Activated CD8-positive, alpha-beta memory T cell treated with anti-CD3 and anti-CD28 coated beads, Interleukin-2, amount 10 ng/mL, durations not matched to agents 7 days and 5 days (primary cell): ENCODE results near the gene ANXA8. TPM values are rescaled to one million over a fixed set of nuclear protein-coding genes. Genes with fewer than 3 reads are reported as not detected.
A peak's percentile ranks its signal among the peaks of the same experiment; 100 is the strongest.
"Not testable (repeated sequence)": the region's sequence is repeated elsewhere in the genome, so short reads cannot be mapped to it uniquely, and the experiment has no call there.

Experiments used
- ATAC-seq: fragments of 150-1000 bp; cut with Tn5 transposase; one replicate; pipeline ENCODE4 v1.10.0; 2021; ENCODE audit warnings: moderate library complexity
- CTCF ChIA-PET: fragments of 350-600 bp; sonication (Branson Sonifier 250); formaldehyde crosslinking; loops from one replicate; lab custom pipeline; 2021; ENCODE audit warnings: antibody characterized with exemption; lab: Charles Lee
- DNase-seq: peaks from one replicate; pipeline ENCODE4 v3.0.0-alpha.2; 2020
- H3K27ac Mint-ChIP-seq: one replicate; pipeline ENCODE4 v1.8.0; 2021; ENCODE audit warnings: mild to moderate bottlenecking, mixed read lengths
- H3K27me3 Mint-ChIP-seq: one replicate; pipeline ENCODE4 v1.8.0; 2021; ENCODE audit warnings: mixed read lengths
- H3K36me3 Mint-ChIP-seq: one replicate; pipeline ENCODE4 v1.8.0; 2021; ENCODE audit warnings: mild to moderate bottlenecking, mixed read lengths
- H3K4me1 Mint-ChIP-seq: one replicate; pipeline ENCODE4 v1.8.0; 2021; ENCODE audit warnings: mixed read lengths
- H3K4me3 Mint-ChIP-seq: one replicate; pipeline ENCODE4 v1.8.0; 2021; ENCODE audit warnings: mild to moderate bottlenecking, moderate library complexity, mixed read lengths
- H3K9me3 Mint-ChIP-seq: one replicate; pipeline ENCODE4 v1.8.0; 2022; ENCODE audit warnings: low read depth, mixed read lengths
- total RNA-seq, 2 experiments: library from RNA; stranded (reverse); gene quantifications; one replicate each; pipeline ENCODE4 v1.2.3, GENCODE V29; 2021

The ANXA8 gene
- total RNA-seq, 2 experiments from 2014 or later: 0.23 to 1.3 TPM

DNA sequence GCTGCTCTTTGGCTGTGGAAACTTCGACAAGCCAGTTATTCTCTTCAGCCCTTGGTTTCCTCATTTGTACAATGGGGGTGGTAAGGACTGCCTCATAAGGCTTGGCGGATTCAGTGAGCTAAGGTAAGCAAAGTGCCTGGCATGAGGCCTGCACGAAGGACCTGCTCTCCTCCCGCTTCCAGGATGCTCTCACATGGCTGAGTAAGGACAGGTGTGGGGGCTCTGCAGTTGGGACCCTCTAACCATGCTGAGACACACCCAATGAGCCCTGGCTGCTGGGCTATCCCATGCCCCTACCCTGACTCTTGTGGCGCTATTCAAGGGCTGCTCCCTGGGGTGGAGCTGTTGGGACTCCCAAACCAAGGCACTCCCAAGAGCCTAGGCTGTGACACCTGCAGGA lies 8.8 kb downstream of the ANXA8 start:
- H3K4me1 Mint-ChIP-seq, H3K27me3 Mint-ChIP-seq, ATAC-seq, H3K9me3 Mint-ChIP-seq, DNase-seq, H3K4me3 Mint-ChIP-seq, H3K27ac Mint-ChIP-seq, CTCF ChIA-PET, H3K36me3 Mint-ChIP-seq: not testable (repeated sequence)

DNA sequence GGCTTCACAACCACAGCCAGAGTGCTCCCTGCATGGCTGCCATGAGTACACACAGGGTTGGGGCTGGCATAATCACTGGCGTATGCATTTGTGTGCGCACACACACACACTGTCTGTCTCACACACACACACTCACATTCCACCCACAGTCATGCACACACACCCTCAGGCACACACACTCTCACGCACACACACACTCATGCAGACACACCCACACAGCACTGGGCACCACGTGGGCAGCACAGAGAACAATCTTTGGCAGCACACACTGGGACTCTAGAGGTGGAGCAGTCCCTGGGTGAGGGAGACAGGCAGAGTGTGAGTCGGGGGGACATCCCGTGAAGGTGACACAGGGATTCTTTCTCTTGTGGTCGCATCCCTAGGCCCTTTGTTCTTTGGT lies 10.4 kb downstream of the ANXA8 start:
- H3K4me1 Mint-ChIP-seq, CTCF ChIA-PET, H3K36me3 Mint-ChIP-seq, H3K27ac Mint-ChIP-seq, H3K9me3 Mint-ChIP-seq, ATAC-seq, H3K4me3 Mint-ChIP-seq, H3K27me3 Mint-ChIP-seq, DNase-seq: not testable (repeated sequence)

DNA sequence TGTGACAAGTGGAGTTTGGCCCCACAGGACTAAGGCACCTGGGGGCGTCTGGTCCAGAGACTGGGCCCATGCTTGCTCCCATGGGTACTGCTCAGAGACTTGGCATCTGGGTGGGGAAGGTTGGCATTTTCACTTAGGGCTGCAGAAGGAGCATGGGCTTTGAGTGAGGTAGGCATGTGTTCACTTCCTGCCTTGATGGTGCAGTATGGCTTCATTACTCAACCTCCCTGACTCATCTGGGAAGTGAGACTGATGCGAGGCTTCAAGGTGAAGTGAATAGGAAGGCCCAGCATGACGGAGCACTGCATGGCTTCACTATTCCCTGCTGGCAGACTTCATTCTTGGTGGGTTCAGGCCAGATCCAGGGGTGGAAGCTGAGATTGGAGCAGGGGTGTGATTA lies 11.3 kb downstream of the ANXA8 start:
- H3K27me3 Mint-ChIP-seq, H3K9me3 Mint-ChIP-seq, H3K4me3 Mint-ChIP-seq, DNase-seq, H3K4me1 Mint-ChIP-seq, CTCF ChIA-PET, H3K36me3 Mint-ChIP-seq, H3K27ac Mint-ChIP-seq: not testable (repeated sequence)
- ATAC-seq: peak; percentile 95

DNA sequence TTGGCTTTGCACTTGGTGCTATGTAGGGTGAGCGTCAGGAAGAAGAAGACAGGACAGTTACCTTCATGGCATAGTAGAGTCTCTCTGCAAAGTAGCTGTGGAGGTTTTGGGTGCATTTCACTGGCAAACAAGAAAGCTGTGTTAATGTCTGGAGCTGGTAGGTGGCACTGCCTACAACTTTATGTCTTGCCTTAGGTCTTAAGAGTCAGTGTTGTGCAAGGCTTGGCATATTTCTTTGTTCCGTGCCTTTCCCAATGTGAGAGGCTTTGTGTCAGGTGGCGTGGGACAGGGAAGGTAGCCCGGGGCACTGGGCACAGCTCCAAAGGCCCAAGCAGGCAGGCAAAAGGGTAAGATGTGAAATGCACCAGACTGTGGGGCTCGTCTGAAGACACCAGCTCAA lies 11.8 kb downstream of the ANXA8 start:
- H3K4me3 Mint-ChIP-seq, CTCF ChIA-PET, H3K4me1 Mint-ChIP-seq, ATAC-seq, DNase-seq, H3K27me3 Mint-ChIP-seq, H3K27ac Mint-ChIP-seq, H3K36me3 Mint-ChIP-seq, H3K9me3 Mint-ChIP-seq: not testable (repeated sequence)

DNA sequence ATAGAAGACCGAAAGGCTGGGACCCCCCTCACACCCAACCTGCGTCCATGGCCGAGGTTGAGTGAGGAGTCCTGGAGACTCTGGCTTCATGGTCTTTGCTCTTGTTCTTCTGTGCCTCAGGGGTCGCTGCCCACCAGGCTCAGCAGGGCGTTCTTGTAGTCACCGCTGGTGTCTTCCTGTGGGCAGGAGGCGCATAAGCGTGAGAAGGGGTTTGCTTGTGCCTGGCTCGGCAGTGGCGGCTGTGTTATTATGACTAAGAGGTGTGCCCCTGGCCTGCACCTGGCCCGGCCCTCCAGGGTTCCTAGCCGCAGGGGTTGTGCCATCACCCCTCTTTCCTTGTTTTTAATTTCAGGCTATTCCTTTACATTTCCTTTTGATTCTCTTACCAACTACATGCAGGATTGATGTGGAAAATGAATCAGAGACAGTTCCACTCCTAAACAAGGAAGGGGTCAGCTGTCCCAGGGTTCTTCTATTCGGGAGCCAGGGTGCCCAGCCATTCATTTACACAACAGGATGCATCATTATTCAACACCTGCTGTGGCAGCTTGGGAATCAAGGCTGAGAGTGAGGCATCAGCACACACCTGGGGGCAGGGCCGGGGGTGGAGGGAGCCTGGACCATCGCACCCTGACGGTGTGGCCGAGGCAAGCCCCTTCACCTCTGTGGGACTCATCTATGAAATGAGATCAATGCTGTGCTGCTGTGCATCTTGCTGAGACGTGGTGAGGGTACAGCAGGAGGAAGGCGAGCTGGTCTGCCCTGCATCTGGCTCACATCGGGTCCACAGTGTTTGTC lies 15.0 kb downstream of the ANXA8 start:
- H3K27ac Mint-ChIP-seq, ATAC-seq, H3K4me1 Mint-ChIP-seq, H3K4me3 Mint-ChIP-seq, CTCF ChIA-PET, H3K27me3 Mint-ChIP-seq, H3K36me3 Mint-ChIP-seq, H3K9me3 Mint-ChIP-seq: not testable (repeated sequence)
- DNase-seq: peak; percentile 29

DNA sequence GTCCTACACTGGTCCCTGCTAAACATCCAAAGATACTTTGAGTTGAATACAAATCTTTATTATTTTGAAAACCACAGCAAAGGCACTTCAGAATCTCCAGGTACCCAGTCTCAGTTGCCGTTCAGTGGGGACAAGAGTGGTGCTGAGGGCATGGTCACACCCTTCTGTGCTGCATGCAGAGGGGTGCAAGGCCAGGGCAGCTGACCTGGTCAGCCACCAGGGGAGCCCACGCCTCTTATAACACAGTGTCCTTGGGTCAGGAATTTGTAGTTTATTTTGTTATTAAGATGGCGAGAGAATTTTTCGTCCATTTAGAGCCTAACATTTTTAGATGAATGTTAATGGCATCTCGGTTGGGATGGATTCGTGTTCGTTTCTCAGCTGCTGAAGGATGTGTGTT lies 16.0 kb downstream of the ANXA8 start:
- DNase-seq, H3K4me3 Mint-ChIP-seq, H3K4me1 Mint-ChIP-seq, H3K36me3 Mint-ChIP-seq, CTCF ChIA-PET, H3K27ac Mint-ChIP-seq, H3K27me3 Mint-ChIP-seq, ATAC-seq, H3K9me3 Mint-ChIP-seq: not testable (repeated sequence)

DNA sequence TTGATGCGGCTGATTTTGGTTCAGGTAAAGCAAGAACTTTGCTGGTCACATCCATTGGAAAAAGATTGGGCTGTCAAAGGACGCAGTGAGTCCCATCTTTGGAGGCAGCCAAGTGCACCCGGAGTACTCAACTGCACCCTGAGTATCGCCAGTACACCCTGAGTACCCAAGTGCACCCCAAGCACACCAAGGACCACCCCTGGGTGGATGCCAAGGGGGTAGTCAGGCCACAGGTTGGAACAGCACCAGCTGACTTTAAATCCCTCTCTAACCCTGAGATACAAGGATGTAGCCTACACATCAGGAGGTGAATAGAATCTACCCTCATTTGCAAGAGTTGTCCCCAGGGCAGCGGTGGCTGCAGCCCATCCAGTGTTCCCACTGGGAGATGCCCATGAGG lies 16.5 kb downstream of the ANXA8 start:
- H3K4me1 Mint-ChIP-seq, H3K36me3 Mint-ChIP-seq, H3K27me3 Mint-ChIP-seq, H3K9me3 Mint-ChIP-seq, H3K4me3 Mint-ChIP-seq, ATAC-seq, CTCF ChIA-PET, H3K27ac Mint-ChIP-seq: not testable (repeated sequence)
- DNase-seq: peak; percentile 30

DNA sequence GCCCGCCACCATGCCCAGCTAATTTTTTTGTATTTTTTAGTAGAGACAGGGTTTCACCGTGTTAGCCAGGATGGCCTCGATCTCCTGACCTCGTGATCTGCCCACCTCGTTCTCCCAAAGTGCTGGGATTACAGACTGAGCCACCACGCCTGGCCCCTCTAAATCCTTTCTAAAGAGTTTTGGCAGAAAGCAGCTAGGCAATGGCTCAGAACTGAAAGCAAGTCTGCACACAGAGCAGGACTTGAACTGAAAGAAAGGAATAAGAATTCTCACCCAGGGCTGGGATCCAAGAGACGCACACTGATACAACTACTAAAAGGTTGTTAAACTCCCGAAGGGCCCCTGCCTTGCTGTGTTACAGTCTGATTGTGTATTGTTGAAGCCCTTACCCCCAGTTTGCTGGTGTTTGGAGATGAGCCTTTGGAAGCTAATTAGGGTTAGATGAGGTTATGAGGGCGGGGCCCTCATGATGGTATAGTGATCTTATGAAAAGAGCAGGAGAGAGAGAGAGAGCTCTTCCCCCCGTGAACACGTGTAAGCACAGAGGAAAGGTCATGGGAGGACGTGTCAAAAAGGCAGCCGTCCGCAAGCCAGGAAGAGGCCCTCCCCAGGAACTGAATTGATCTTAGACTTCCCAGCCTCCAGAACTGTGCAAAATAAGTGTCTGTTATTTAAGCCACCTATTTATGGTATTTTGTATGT lies 18.5 kb downstream of the ANXA8 start:
- H3K4me1 Mint-ChIP-seq, H3K27ac Mint-ChIP-seq, CTCF ChIA-PET, DNase-seq, H3K27me3 Mint-ChIP-seq, H3K36me3 Mint-ChIP-seq, H3K4me3 Mint-ChIP-seq, ATAC-seq, H3K9me3 Mint-ChIP-seq: not testable (repeated sequence)

DNA sequence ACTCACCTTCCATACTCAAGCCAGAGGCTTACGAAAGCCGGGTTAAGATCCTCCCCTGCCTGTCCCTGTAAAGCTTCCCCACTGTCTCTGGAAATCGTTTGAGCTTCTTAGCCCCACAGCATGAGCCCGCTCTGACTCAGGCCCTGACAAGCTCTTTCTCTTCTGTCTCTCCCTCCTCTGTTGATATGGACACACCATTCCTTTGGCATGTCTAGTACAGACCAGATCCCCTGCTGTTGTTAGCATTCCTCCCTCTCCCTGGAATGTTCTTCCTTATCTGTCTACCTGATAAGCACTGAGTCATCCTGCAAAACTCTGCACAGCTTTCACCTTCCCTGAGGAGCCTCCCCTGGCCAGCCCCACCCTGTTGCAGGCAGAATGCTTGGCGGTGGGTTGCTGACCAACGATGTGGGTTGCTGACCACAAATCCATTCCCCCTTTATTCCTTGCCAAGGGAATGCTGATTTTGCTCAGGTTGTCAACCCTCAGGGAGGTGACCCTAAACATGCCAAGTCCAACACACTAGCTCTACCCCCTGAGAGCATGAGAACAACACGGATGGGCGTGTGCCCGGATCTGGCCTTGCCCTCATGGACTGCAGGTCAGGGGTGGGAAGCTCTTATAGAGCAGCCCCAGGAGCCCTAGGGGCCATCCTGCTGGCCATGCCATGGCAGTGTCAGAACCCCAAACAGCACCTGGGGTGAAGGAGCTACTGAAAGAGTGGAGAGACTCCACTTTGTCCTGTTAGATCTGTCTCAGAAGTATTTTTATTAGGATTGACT lies 21.1 kb downstream of the ANXA8 start:
- H3K4me3 Mint-ChIP-seq, DNase-seq, CTCF ChIA-PET, H3K27ac Mint-ChIP-seq, H3K9me3 Mint-ChIP-seq, H3K36me3 Mint-ChIP-seq, H3K4me1 Mint-ChIP-seq, ATAC-seq: not testable (repeated sequence)
- peaks cover 12% of the 10 kb centered on the region for H3K27me3 Mint-ChIP-seq

DNA sequence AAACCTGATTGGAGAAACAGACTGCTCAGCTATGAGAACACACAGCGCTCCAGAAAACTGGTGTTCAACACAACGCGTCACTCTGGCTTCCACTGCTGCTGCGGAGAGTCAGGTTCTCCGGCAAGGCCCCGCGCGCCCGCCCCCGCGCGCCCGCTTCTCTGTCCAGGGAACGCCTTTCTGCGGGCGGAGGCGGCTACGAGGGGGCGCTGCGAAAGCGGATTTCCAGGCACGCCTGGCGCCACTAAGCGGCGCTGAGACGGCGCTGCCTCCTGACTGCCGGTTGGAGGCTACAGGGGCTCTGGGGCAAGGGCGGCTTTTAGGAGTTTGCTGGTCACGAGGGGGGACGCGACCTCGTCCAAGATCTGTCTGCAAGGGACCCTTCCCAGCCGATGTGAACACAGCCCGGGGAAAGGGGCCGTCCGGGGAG lies 22.6 kb downstream of the ANXA8 start:
- peak; percentile 88 for ATAC-seq

DNA sequence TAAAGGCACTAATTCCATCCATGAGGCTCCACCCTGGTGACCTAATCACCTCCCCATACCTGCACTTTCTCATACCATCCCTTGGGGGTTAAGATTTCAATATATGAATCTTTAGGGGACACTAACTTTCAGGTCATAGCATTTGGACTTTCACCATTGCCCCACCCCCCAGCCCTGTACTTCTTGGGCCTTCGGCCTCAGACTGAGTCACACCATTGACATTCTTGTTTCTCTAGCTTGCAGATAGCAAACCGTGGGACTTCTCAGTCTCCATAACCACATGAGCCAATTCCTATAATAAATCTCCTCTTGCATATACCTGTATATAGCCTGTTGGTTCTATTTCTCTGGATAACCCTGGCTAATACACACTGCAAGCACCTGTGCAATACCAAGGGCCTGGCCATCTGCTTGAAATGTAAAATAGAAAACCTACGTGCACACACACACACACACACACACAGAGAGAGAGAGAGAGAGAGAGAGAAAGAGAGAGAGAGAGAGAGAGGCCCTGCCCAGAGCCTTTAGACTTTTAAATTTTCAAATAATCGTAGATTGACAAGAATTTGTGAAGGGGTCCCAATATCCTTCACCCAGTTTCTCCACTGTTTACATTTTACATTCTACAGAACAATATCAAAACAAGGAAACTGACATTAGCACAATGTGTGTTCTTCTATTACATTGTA lies 25.3 kb downstream of the ANXA8 start:
- no peaks in the 10 kb centered on the region for H3K9me3 Mint-ChIP-seq
- ATAC-seq (no peak), DNase-seq (no peak)
- CTCF ChIA-PET: no interaction called here
- peaks cover 2% of the 10 kb centered on the region for H3K4me1 Mint-ChIP-seq
- no peak overlapping the region for H3K4me3 Mint-ChIP-seq
- no peak overlapping the region for H3K27ac Mint-ChIP-seq
- peaks cover 30% of the 10 kb centered on the region for H3K27me3 Mint-ChIP-seq
- no peaks in the 10 kb centered on the region for H3K36me3 Mint-ChIP-seq

More for the DNA sequence above, 22.6 kb downstream of the ANXA8 start:
- H3K4me1 Mint-ChIP-seq, CTCF ChIA-PET, H3K9me3 Mint-ChIP-seq, H3K4me3 Mint-ChIP-seq, H3K36me3 Mint-ChIP-seq, H3K27ac Mint-ChIP-seq: not testable (repeated sequence)
- H3K27me3 Mint-ChIP-seq: peaks cover 19% of the 10 kb centered on the region
- DNase-seq: peak; percentile 38

DNA sequence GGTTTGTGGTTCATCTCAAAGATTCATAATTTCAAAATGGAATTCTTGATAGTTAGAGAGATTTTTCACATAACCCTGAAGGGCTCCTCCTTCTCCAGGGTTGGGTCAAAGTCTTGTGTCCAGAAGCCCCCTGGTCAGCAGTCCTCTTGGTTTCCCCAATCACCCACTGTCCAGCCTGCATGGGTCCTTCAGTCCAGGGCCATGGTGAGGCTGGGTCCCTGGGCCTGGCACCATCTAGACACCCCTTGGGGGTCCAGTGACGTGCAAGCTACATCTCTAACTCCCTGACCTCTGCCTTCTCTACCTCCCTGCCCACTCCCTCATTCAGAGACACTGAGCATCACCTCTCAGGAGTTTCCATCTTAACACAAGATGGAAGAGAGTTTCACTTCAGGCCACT lies 26.1 kb downstream of the ANXA8 start:
- CTCF ChIA-PET: no interaction called here
- H3K4me3 Mint-ChIP-seq: no peak overlapping the region
- H3K9me3 Mint-ChIP-seq: no peaks in the 10 kb centered on the region
- no peak overlapping the region for H3K27ac Mint-ChIP-seq
- H3K4me1 Mint-ChIP-seq: peaks cover 2% of the 10 kb centered on the region
- H3K27me3 Mint-ChIP-seq: peaks cover 33% of the 10 kb centered on the region
- no peaks in the 10 kb centered on the region for H3K36me3 Mint-ChIP-seq
- peak; percentile 25 for DNase-seq
- ATAC-seq: no peak

DNA sequence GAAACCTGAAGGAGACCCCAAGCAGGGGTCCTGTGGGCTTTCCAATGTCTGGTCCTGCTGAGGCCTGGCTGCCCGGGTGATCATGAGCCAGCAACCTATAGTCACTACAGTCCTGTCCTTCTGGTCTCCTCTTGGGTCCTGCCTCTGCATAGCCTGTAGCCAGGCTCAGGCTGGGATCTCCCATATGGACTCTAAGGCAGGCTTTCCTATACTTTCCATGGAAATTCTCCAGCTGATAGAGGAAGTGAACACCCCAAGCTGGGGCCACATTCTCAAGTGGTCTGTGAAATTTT lies 26.4 kb downstream of the ANXA8 start:
- H3K9me3 Mint-ChIP-seq: no peaks in the 10 kb centered on the region
- no peak overlapping the region for H3K27ac Mint-ChIP-seq
- DNase-seq: peak; percentile 12
- peaks cover 2% of the 10 kb centered on the region for H3K4me1 Mint-ChIP-seq
- no peak for ATAC-seq
- H3K4me3 Mint-ChIP-seq: no peak overlapping the region
- peaks cover 33% of the 10 kb centered on the region for H3K27me3 Mint-ChIP-seq
- CTCF ChIA-PET: no interaction called here
- H3K36me3 Mint-ChIP-seq: no peaks in the 10 kb centered on the region
